Stimulated activated CD4-positive, alpha-beta T cell treated with anti-CD3 and anti-CD28 coated beads, Interleukin-12 subunit alpha, Interleukin-12 subunit beta, amount 100 ng/mL, for 24 hours (primary cell): Measurements from ENCODE around the gene ARL16.

Experiments
- DNase-seq, 2 experiments: peaks; one replicate each; pipeline ENCODE4 v3.0.0-alpha.2; 2020; ENCODE audit warnings: low read depth in 2 of 2

Gene ARL16

DNA sequence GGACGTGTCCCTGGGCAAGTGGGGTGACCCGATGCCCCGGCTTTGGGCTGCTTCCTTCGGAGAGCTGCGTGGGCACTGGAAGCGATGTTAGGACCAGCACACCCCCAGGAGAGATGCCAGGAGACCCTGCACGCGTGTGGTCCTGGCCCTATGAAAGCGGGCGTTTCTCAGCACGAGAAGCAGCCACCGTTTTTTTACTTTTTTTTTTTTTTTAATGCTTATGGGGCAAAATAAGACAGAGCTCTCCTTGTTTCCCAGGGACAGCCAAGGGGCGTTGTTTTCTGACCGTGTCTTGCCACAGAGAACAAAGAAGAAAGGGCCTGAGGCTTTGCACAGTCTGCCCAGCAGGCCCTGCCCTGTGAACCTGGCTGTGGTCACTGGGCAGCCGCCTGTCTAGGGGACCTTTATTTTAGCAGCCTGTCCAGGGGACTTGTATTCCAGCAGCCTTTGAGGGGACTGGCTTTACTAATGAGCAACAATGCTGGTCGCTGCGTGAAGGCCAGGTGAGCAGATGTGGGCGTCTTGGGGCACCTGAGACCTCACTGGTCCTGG lies 29.5 kb upstream of the ARL16 start:
- no peak for DNase-seq

DNA sequence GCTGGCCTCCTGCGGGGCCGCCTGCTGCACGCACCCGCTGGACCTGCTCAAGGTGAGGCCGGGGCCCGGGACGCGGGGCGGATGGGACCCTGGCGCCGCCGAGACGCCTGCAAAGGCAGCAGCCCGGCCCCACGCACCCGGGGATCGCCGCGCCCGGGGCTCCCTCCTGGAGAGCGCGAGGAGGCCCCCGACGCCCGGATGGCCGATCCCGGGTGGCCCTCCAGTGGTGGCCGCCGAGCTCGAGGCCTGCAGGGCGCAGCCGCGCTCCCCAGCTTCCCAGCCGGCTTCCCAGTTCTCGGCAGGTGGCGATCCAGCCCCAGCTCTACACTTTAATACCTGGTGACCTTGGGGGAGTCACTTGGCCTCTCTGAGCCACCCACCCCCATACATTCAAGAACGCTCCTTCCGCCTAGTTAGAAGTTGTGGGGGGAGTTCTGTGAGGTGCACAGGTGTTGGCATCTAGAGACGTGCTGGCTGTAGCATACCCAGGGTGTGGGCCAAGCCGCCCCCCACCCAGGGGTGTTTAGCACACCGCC lies 28.9 kb upstream of the ARL16 start:
- no peak for DNase-seq

DNA sequence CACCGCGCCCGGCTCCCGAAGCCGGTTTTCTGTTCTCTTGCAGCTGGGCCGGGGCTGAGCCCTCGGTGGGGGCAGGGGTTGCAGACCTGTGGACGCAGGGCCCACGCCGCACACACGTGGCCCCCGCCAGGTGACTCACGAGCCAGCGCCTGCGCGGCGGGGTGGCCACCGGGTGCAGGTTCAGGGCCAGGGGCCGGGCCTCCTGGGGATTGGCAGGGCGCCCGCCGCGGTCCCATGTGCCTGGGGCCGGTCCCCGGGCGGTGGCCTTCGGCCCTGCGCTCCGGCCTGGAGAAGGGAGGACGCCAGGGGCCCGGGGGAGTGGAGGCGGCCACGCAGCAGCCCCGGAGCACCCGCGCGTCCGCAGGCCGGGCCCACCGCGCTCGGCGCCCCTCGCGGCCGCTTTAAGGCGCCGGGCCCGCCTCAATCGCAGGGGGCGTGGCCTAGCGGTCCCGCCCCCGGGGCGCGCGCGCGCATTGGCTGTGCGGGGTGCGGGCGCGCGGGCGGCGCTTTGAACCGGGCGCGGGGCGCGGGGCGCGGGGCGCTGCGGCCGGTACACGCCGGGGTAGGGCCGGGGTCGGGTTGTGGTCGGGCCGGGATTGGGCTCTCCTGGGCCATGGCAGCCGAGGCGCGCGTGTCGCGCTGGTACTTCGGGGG lies 28.3 kb upstream of the ARL16 start, which contains the start of gene SLC25A10:
Gene SLC25A10 (plus strand): TSS at position 471 of the 654 bp plus-strand sequence. CDS start 143 bp downstream, at position 614.
- DNase-seq: peak; percentile 71 to 79

DNA sequence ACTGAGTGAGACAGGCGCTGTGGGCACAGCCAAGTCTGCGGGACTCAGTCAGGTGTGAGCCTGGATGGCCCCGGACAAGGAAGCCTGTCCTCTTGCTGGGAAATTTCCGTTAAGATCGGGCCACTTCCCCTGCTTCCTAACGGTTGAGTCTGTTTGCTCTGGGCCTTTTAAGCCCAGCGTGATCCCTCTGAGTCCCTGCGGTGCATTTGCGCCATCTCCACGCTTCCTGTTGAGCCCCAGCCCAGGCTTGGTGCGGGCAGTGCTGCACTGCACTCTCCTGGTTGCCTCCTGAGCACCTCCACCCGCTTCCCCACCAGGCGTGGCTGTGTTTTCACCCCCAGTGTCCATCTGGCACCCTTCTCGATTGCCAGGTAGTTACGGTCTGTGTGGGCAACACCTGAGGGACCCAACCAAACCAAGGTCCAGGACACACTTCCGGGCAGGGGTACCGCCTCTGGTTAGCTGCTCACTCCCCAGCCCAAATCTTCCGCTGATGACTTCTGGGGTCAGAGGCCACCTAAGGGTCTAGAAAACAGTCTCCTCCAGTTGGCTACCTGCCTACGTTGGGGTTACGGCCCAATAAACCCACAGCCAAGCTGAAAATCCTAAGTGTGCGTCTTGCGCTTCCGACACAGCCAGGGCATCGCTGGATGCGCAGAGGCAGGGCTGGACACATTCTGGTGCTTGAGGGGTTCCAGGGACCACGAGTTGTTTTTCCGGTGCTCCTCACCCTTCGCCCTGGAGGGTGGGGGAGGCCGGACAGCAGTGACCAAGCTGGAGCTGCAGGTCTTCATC lies 27.1 kb upstream of the ARL16 start:
- DNase-seq: no peak

DNA sequence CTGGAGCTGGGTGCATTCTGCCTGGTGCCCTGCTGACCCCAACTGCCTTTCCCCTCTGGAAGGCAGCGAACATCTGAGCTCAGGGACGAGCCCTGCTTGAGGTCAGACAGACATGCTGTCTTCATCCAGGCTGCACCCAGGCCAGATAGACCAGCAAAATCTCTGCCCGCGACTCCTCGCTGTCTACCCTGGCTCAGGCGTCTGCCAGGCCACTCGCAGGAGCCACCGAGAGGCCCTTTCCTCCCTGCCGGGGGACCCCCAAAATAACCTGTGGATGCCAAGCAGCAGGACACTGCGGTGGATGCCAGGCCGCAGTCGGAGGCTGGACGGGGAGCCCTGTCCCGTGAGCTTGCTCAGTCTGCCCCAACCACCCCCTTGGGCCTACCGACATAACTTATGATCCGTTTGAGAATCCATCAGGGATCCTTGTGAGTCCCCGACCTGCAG lies 25.2 kb upstream of the ARL16 start:
- no peak for DNase-seq

DNA sequence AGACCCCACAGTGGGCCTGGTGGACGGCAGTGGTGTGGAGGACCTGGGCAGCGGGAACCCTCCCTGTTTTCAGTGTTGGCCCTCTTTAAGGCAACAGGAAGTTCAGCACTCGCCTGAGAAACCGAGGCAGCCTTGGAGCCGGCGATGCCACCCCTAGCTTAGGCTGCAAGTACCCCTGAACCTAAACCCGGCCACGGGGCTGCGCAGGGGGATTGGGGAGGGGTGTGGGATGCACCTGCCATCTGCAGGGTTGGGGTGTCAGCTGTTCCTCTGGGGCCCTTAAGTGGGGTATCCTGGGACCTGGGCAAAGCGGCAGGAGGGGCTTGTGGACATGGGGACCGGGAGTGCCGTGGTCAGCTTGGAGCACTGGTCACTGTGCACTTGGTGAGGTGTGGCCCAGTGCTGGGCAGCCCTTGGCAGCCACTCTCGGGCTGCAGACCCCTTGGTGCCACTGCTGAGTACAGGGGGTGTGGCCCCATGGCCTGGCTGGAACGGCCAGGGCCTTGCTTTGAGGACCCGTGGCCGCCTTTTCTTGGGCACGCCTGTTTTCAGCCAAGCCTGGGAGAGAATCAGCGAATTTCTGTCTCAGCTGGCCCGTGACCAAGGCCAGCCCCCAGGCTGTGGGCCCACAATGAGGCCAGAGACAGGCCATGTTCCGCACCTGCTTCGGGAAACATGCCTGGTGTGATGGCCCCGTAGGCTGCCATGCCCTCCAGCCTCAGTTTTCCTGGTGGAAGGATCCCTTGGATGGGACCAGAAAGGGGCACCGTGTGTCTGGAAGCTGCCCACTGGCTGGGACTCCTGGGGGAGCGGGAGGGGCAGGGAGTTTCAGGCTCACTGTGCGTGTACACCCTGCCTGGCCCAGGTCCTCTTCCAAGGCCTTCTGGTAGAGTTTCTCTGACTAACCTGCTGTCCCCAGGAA lies 24.4 kb upstream of the ARL16 start:
- DNase-seq: no peak

DNA sequence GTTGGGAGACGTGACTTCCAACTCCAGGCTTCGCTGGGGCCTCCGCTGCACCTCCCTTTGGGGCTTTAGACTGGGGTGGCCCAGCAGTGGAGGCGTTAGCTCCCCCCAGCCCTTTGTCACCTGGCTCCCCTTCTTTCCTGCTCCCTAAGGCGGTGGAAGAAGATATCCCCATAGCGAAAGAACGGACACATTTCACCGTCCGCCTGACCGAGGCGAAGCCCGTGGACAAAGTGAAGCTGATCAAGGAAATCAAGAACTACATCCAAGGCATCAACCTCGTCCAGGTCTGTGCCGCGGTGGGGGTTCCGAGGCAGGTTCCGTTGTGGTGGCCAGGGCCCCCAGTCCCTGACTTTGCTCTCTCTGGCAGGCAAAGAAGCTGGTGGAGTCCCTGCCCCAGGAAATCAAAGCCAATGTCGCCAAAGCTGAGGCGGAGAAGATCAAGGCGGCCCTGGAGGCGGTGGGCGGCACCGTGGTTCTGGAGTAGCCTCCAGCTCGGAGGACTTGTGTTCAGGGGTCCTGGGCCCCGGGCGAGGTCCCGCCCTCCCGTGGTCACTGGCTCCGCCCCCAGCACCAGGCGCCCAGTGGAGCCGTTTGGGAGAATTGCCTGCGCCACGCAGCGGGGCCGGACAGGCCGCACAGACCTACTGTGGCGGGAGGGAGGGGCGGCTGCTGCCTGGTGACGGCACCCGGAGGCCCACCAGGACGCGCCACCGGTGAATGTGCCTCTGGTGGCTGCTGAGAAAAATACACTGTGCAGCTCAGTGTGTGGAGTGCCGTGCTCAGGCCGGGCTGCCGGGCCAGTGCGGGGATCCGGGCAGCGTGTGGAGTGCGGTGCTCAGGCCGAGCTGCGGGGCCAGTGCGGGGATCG lies 23.4 kb upstream of the ARL16 start:
- no peak for DNase-seq

DNA sequence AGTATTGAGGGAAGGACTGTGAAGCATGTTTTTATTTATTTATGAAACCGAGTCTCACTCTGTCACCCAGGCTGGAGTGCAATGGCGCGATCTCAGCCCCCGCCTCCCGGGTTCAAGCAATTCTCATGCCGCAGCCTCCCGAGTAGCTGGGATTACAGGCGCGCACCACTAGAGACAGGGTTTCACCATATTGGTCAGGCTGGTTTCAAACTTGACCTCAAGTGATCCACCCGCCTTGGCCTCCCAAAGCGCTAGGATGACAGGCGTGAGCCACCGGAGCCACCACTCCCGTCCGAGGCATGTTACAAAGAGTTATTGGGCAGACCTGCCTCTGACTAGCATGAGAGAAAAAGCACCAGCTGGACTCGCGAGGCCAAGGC lies 22.6 kb upstream of the ARL16 start:
- no peak for DNase-seq

DNA sequence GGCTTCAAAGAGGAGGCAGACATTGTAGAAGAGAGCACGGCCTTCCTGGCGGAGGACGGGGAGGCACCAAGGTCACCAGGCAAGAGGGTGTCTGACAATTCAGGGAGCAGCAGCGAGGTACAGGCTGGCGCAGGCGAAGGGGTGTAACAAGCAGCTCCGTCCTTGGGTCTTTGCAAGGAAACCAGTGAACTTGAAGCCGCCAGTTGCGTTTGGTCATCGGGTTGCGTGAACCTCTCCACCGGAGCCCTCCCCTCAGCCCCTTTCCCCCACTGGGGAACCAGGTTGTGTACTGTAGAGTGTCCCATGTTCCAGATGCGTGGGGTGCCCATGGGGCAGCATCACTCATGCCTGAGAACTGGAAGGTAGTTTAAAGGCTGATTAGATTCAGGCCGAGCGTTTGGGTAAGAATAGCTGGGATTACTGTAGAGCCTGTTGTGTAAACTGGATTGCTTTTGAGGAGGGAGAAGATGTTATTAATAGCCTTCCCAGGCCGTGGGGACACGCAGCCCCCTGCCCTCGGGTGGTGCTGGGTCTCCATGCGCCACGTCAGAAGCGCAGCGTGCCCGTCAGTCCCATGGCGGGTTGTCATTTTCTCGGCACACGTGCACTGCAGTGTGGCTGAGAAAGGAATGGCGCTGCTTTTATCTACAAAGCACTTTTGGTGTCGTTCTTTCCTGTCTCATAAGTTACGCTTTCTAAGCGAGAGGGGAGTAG lies 22.1 kb upstream of the ARL16 start:
- no peak for DNase-seq

DNA sequence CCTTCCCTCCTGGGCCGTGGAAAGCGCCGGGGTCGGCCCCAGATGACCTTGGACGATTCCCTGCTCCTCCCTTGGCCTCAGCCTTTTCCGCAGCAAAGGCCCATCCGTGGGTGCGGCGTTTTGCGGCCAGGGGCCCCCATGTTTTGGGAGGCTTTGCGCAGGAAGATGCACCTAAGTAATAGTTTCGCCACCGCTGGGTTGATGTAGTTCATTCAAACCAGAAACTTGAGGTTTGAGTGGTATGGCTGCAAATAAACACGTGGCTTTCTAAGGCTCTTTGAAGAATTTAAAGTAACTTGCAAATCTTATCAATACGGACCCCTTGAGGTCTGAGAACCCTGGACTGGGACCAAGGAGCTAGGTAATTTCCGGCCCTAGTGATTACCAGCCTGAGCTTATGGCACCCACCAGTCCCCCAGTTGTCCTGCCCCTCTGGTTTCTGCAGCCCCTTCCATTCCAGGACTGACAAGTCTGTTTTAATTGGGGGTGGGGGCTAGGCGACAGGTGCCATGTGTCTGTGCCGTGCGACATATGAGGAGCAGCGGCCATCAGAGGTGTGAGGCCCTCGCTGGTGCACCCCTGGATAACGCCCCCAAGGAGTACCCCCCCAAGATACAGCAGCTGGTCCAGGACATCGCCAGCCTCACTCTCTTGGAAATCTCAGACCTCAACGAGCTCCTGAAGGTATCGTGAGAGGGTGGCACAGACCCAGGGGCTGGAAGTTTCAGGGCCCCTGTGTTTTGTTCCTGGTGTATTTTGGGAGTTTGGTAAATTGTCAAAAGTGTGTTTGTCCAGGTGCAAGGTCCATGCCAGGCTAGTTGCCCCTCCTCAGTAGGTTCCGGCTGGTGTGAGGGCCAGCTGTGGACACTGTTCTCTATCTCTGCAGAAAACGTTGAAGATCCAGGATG lies 20.4 kb upstream of the ARL16 start:
- DNase-seq: no peak

DNA sequence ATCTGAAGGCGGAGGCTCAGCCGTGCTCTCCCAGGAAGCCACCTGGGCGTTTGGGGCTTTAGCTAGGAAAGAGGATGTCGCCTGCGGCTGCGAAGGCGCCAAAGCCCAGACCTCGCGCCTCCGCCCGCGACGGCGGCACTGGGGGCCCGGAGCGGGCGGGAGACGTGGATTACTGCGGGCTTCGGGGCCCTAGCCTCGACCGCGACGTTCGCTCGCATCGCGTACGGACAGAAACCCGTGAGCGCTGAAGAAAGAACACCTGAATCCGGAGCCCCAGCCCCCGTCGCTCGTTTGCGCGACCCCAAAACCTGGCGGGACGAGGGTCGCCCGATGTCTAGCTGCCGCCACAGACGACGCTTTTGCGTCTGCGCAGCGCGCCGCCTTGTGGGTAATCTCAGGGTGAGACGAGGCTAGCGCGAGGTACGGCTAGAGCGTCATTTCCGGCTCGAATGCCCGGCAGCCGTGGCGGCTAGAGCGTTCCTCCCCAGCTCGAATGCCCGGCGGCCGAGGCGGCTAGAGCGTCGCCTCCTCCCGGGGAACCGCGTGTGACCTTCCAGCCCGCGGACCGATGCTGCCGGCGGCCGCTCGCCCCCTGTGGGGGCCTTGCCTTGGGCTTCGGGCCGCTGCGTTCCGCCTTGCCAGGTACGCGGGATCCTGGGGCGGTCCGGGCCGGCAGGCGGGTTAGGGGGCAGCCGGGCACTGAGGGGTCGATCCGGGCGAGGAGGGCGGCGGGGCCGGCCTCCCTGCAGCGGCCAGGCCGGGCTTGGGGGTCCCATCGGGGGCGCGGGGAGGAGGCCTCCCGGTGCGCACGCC lies 19.5 kb upstream of the ARL16 start, which contains the start of gene MRPL12:
Gene MRPL12 (plus strand): TSS at position 434 of the 813 bp plus-strand sequence. CDS start 135 bp downstream, at position 569.
- peak; percentile 78 to 84 for DNase-seq

DNA sequence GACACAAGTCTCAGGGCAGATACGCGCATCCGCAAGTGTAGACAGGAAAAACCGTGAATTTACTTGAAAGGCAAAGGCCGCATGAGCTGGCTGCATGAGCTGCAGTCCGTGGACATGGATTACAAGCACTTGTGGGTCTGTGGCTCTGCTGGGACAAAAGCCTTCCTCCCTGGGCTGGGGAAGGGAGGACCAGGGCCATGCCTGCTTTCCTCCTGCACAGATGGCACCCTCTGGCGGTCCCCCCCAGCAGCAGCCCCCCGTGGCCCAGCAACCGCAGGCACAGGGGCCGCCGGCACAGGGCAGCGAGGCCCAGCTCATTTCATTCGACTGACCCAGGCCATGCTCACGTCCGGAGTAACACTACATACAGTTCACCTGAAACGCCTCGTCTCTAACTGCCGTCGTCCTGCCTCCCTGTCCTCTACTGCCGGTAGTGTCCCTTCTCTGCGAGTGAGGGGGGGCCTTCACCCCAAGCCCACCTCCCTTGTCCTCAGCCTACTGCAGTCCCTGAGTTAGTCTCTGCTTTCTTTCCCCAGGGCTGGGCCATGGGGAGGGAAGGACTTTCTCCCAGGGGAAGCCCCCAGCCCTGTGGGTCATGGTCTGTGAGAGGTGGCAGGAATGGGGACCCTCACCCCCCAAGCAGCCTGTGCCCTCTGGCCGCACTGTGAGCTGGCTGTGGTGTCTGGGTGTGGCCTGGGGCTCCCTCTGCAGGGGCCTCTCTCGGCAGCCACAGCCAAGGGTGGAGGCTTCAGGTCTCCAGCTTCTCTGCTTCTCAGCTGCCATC lies 17.9 kb upstream of the ARL16 start:
- DNase-seq: no peak

DNA sequence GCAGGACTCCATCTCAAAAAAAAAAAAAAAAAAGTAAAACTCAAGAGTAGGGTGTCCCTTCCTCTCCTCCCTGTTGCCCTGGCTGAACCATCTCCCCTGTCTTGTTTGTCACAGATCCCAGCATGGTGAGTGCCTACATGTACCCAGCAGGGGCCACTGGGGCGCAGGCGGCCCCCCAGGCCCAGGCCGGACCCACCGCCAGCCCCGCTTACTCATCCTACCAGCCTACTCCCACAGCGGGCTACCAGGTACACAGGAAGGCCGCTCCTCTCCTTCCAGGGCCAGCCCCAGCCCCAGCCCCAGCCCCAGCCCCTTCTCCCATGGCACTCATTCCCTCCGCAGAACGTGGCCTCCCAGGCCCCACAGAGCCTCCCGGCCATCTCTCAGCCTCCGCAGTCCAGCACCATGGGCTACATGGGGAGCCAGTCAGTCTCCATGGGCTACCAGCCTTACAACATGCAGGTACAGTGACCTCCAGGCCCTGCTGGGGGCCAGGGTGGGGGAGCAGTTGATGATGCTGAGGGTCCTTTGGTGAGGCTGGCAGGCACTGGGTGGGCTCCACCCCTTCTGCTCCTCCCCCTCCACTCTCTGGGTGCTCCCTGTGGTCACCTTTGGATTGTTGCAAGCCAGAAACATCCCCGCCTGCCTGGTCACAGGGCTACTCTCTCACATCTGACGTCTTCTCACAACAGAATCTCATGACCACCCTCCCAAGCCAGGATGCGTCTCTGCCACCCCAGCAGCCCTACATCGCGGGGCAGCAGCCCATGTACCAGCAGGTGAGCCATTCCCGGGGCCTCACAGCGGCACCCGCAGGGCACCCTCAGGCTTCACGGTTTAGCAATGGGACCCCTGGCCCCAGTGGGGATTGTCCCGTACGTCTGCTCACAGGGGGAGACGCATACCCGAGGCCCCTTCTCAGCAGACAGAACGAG lies 17.0 kb upstream of the ARL16 start:
- no peak for DNase-seq

DNA sequence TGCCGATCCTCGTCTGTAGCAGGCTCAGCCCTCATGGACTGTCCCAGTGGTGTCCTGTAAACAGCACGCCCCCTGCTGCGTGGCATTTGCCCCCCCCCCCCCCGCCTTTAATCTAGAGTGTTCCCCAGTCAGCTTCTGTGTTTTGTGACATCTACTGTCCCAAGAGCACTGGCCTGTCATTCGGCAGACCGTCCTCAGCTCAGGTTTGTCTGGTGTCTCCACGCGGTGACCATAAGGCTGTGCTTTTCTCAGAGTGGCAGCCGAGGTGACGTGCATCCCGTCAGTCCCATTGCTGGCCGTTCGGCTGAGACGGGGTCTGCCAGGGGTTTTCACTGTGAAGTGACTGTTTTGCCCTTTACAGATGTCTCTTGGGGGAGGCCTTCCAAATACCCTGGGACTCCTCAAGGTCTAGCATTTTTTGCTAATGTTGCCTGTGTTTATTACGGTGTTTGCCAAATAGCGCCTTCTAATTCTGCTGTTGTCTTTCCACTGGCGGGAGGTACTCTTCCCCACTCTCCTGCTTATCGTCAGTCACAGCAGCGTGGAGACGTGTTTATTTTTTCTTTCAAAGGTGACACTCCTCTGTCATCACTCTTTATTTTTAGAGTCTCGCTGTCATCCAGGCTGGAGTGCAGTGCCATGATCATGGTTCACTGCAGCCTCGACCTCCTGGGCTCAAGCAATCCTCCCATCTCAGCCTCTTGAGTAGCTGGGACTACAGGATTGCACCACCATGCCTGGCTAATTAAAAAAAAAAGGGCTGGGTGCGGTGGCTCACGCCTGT lies 13.9 kb upstream of the ARL16 start:
- DNase-seq: no peak
